ENCODE measurements around the gene LARP1B.
"Not testable (repeated sequence)": the region's sequence is repeated elsewhere in the genome, so short reads cannot be mapped to it uniquely, and the experiment has no call there.

The LARP1B gene

GRCh38 chr4:128220286-128221235 is 159.4 kb downstream of the LARP1B start:
- DNase-seq = no peak
- intact Hi-C loops (cut with DNase I) = no loop called here

- intact Hi-C loops (cut with DNase I) = no loop called here
- DNase-seq = no peak
These were observed 160.5 kb downstream of the LARP1B start for GRCh38 chr4:128221586-128221985.

- intact Hi-C loops (cut with DNase I) = no loop called here
- no peak for DNase-seq
These were observed 164.0 kb downstream of the LARP1B start for GRCh38 chr4:128225148-128225547.

GRCh38 chr4:128227991-128228571 is 167.0 kb downstream of the LARP1B start:
- no peak for DNase-seq
- intact Hi-C loops (cut with DNase I) = no loop called here

GRCh38 chr4:128228845-128229795 is 168.0 kb downstream of the LARP1B start:
- DNase-seq = no peak
- intact Hi-C loops (cut with DNase I) = no loop called here

GRCh38 chr4:128232719-128233118 is 171.6 kb downstream of the LARP1B start:
- intact Hi-C loops (cut with DNase I) = no loop called here
- DNase-seq = no peak

- no peak for DNase-seq
- intact Hi-C loops (cut with DNase I) = no loop called here
These were observed 173.7 kb downstream of the LARP1B start for GRCh38 chr4:128234836-128235235.

- no peak for DNase-seq
- intact Hi-C loops (cut with DNase I) = no loop called here
These were observed 179.9 kb downstream of the LARP1B start for GRCh38 chr4:128241019-128241418.

GRCh38 chr4:128241425-128241913 is 180.4 kb downstream of the LARP1B start:
- DNase-seq = no peak
- intact Hi-C loops (cut with DNase I) = no loop called here

- intact Hi-C loops (cut with DNase I) = no loop called here
These were observed 180.9 kb downstream of the LARP1B start for GRCh38 chr4:128241981-128242380.

GRCh38 chr4:128242601-128243000 is 181.5 kb downstream of the LARP1B start:
- intact Hi-C loops (cut with DNase I) = no loop called here
- no peak for DNase-seq

More at GRCh38 chr4:128241981-128242380, 180.9 kb downstream of the LARP1B start:
- no peak for DNase-seq

- no peak for DNase-seq
- intact Hi-C loops (cut with DNase I) = no loop called here
These were observed 183.3 kb downstream of the LARP1B start for GRCh38 chr4:128244379-128244778.

GRCh38 chr4:128245391-128245790 is 184.3 kb downstream of the LARP1B start:
- intact Hi-C loops (cut with DNase I); DNase-seq: not testable (repeated sequence)

- DNase-seq = no peak
- intact Hi-C loops (cut with DNase I) = no loop called here
These were observed 186.8 kb downstream of the LARP1B start for GRCh38 chr4:128247906-128248305.

GRCh38 chr4:128249787-128250668 is 188.9 kb downstream of the LARP1B start:
- no peak for DNase-seq
- intact Hi-C loops (cut with DNase I) = no loop called here

- DNase-seq = no peak
- intact Hi-C loops (cut with DNase I) = no loop called here
These were observed 194.8 kb downstream of the LARP1B start for GRCh38 chr4:128255906-128256305.

- DNase-seq = no peak
- intact Hi-C loops (cut with DNase I) = no loop called here
These were observed 195.4 kb downstream of the LARP1B start for GRCh38 chr4:128256539-128256938.

GRCh38 chr4:128258166-128258565 is 197.1 kb downstream of the LARP1B start:
- DNase-seq; intact Hi-C loops (cut with DNase I): not testable (repeated sequence)

- intact Hi-C loops (cut with DNase I); DNase-seq: not testable (repeated sequence)
These were observed 198.8 kb downstream of the LARP1B start for GRCh38 chr4:128259889-128260288.

All from posterior cingulate gyrus (tissue), 11 donors.